ENCODE results near the gene COL8A1. TPM values are rescaled to one million over a fixed set of nuclear protein-coding genes. Genes with fewer than 3 reads are reported as not detected.

Gene COL8A1
- polyA plus RNA-seq, 3 donors, result not detected

GRCh38 chr3:99641480-99641879 is 3.1 kb downstream of the COL8A1 start:
- H3K36me3 ChIP-seq (replicated peaks in 1 of 2; ENCODE audit: control insufficient read depth in 1 of 2, insufficient read depth in 2 of 2, low read length in 2 of 2), result no peaks in the 10 kb centered on the region
- H3K36me3 Mint-ChIP-seq, result peaks cover 0 to 3% of the 10 kb centered on the region in 2 donors
- no peak overlapping the region for H2AFZ ChIP-seq (ENCODE audit: insufficient read depth, low read depth, low read length, poor library complexity, severe bottlenecking)
- TF ChIP-seq CTCF (IDR thresholded peaks at IDR 0.05), result no peak
- peaks cover 0 to 9% (median 6%) of the 10 kb centered on the region in 7 donors for H3K9me3 Mint-ChIP-seq
- H3K4me2 ChIP-seq (replicated peaks; ENCODE audit: extremely low read depth, low read length, poor library complexity, severe bottlenecking), result no peak overlapping the region
- intact Hi-C loops (cut with micrococcal nuclease), result no loop called here
- H3K9ac ChIP-seq (ENCODE audit: insufficient read depth, low read length, poor library complexity, severe bottlenecking), result no peak overlapping the region
- H3K27ac ChIP-seq (ENCODE audit: low read depth in 1 of 2, low read length in 2 of 2), result no peak overlapping the region
- no peak overlapping the region for H3K27ac Mint-ChIP-seq
- WGBS (ENCODE audit: insufficient coverage), result no CpG with 5 or more reads among the region's 2 CpGs
- peaks cover 0 to 11% of the 10 kb centered on the region in 2 donors for H3K9me3 ChIP-seq (replicated peaks in 1 of 2; ENCODE audit: control insufficient read depth in 1 of 2, insufficient read depth in 1 of 2, low read length in 2 of 2)
- DNase-seq, result no peak
- no peaks in the 10 kb centered on the region for H3K79me2 ChIP-seq (ENCODE audit: insufficient read depth, low read length)
- H3K4me1 Mint-ChIP-seq, result peaks cover 6% of the 10 kb centered on the region
- H4K20me1 ChIP-seq (ENCODE audit: insufficient read depth, low read length), result no peaks in the 10 kb centered on the region
- peaks cover 34 to 39% (median 38%) of the 10 kb centered on the region in 3 donors for H3K27me3 Mint-ChIP-seq (ENCODE audit: low read depth in 3 of 3)
- no peak overlapping the region for H3K4me3 Mint-ChIP-seq
- no peak overlapping the region for H3K4me3 ChIP-seq (replicated peaks in 1 of 3; ENCODE audit: low read depth in 2 of 3, low read length in 3 of 3)
- peaks cover 32 to 40% of the 10 kb centered on the region in 2 donors for H3K27me3 ChIP-seq (ENCODE audit: control insufficient read depth in 2 of 2, insufficient read depth in 2 of 2, low read length in 2 of 2)
- no peaks in the 10 kb centered on the region for H3K4me1 ChIP-seq (ENCODE audit: control insufficient read depth in 1 of 2, insufficient read depth in 2 of 2, low read length in 2 of 2)

DNA sequence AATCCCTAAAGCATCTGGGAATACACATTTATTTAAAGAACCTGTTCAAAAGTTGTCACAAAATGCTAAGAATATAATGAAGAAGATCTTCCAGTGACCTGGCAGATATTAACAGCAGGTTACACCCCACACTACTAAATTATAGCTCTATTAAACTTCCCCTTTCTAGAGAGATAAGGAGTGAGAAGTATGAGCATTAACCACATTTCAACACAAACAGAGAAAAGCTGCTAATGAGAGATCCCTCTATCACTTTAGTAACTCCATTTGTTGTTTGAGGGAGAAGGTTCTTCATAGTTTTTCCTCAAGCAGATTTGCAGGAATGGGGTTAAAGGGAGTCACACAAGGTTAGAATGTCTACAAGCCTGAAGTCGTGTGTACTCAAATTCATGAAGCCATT is 3.6 kb downstream of the COL8A1 start:
- H3K9ac ChIP-seq (ENCODE audit: insufficient read depth, low read length, poor library complexity, severe bottlenecking), result no peak overlapping the region
- H4K20me1 ChIP-seq (ENCODE audit: insufficient read depth, low read length), result no peaks in the 10 kb centered on the region
- H3K79me2 ChIP-seq (ENCODE audit: insufficient read depth, low read length), result no peaks in the 10 kb centered on the region
- peaks cover 0 to 9% (median 6%) of the 10 kb centered on the region in 7 donors for H3K9me3 Mint-ChIP-seq
- H3K9me3 ChIP-seq (replicated peaks in 1 of 2; ENCODE audit: control insufficient read depth in 1 of 2, insufficient read depth in 1 of 2, low read length in 2 of 2), result peaks cover 0 to 11% of the 10 kb centered on the region in 2 donors
- H3K4me3 Mint-ChIP-seq, result no peak overlapping the region
- no peak for TF ChIP-seq CTCF (IDR thresholded peaks at IDR 0.05)
- no peak for DNase-seq
- no peak overlapping the region for H3K4me2 ChIP-seq (replicated peaks; ENCODE audit: extremely low read depth, low read length, poor library complexity, severe bottlenecking)
- H3K4me1 ChIP-seq (ENCODE audit: control insufficient read depth in 1 of 2, insufficient read depth in 2 of 2, low read length in 2 of 2), result no peaks in the 10 kb centered on the region
- peaks cover 29 to 35% (median 33%) of the 10 kb centered on the region in 3 donors for H3K27me3 Mint-ChIP-seq (ENCODE audit: low read depth in 3 of 3)
- WGBS (ENCODE audit: insufficient coverage), result no CpG with 5 or more reads among the region's 1 CpG
- H3K36me3 Mint-ChIP-seq, result peaks cover 0 to 3% of the 10 kb centered on the region in 2 donors
- H3K36me3 ChIP-seq (replicated peaks in 1 of 2; ENCODE audit: control insufficient read depth in 1 of 2, insufficient read depth in 2 of 2, low read length in 2 of 2), result no peaks in the 10 kb centered on the region
- no peak overlapping the region for H3K4me3 ChIP-seq (replicated peaks in 1 of 3; ENCODE audit: low read depth in 2 of 3, low read length in 3 of 3)
- H3K4me1 Mint-ChIP-seq, result peaks cover 6% of the 10 kb centered on the region
- no peak overlapping the region for H3K27ac ChIP-seq (ENCODE audit: low read depth in 1 of 2, low read length in 2 of 2)
- intact Hi-C loops (cut with micrococcal nuclease), result no loop called here
- no peak overlapping the region for H2AFZ ChIP-seq (ENCODE audit: insufficient read depth, low read depth, low read length, poor library complexity, severe bottlenecking)
- peaks cover 26 to 35% of the 10 kb centered on the region in 2 donors for H3K27me3 ChIP-seq (ENCODE audit: control insufficient read depth in 2 of 2, insufficient read depth in 2 of 2, low read length in 2 of 2)
- H3K27ac Mint-ChIP-seq, result no peak overlapping the region
